ENCODE measurements around the gene KCNK5. TPM values are rescaled to one million over a fixed set of nuclear protein-coding genes. Genes with fewer than 3 reads are reported as not detected.

The KCNK5 gene
- total and polyA plus RNA-seq, 4 donors, result 6.0 to 22.0 (median 16.1) TPM

- Histone ChIP-seq H3K4me1 (ENCODE audit: control insufficient read depth in 5 of 5, insufficient read depth in 5 of 5, low read length in 5 of 5) (peaks cover 0 to 20% (median 0%) of the 10 kb centered on the region in 5 donors), H3K27ac (ENCODE audit: low read depth in 1 of 2, low read length in 1 of 2) (no peak overlapping the region), H3K27me3 (ENCODE audit: control insufficient read depth in 3 of 3, insufficient read depth in 3 of 3, low read length in 2 of 3) (no peaks in the 10 kb centered on the region), H3K36me3 (ENCODE audit: control insufficient read depth in 4 of 4, insufficient read depth in 4 of 4, low read length in 4 of 4) (peaks cover 0 to 9% (median 0%) of the 10 kb centered on the region in 4 donors), H3K4me3 (no peak overlapping the region), H3K9ac (ENCODE audit: insufficient read depth in 1 of 2, low read length in 2 of 2) (no peak overlapping the region), H3K9me3 (ENCODE audit: control insufficient read depth in 4 of 4, insufficient read depth in 3 of 4, low read length in 3 of 4) (peaks cover 0 to 1% (median 0%) of the 10 kb centered on the region in 4 donors)
- 79% methylated on average over 8 of the region's 8 CpGs for WGBS, 2 donors
- TF ChIP-seq CTCF (IDR thresholded peaks at IDR 0.05; ENCODE audit: control extremely low read depth, extremely low read depth), result no peak
- no peak for ATAC-seq (ENCODE audit: insufficient read depth, low FRiP score)
- no peak for DNase-seq
Observed at GRCh38 chr6:39189131-39189530, 40.1 kb downstream of the KCNK5 start.

GRCh38 chr6:39188571-39188970 lies 40.7 kb downstream of the KCNK5 start:
- Histone ChIP-seq H3K9ac (ENCODE audit: insufficient read depth in 1 of 2, low read length in 2 of 2) (no peak overlapping the region), H3K4me3 (no peak overlapping the region), H3K9me3 (ENCODE audit: control insufficient read depth in 4 of 4, insufficient read depth in 3 of 4, low read length in 3 of 4) (peaks cover 0 to 1% (median 0%) of the 10 kb centered on the region in 4 donors), H3K4me1 (ENCODE audit: control insufficient read depth in 5 of 5, insufficient read depth in 5 of 5, low read length in 5 of 5) (peaks cover 0 to 17% (median 0%) of the 10 kb centered on the region in 5 donors), H3K36me3 (ENCODE audit: control insufficient read depth in 4 of 4, insufficient read depth in 4 of 4, low read length in 4 of 4) (peaks cover 0 to 7% (median 0%) of the 10 kb centered on the region in 4 donors), H3K27ac (ENCODE audit: low read depth in 1 of 2, low read length in 1 of 2) (no peak overlapping the region), H3K27me3 (ENCODE audit: control insufficient read depth in 3 of 3, insufficient read depth in 3 of 3, low read length in 2 of 3) (no peaks in the 10 kb centered on the region)
- 41 to 47% methylated on average over 7 of the region's 7 CpGs for WGBS, 2 donors
- no peak for ATAC-seq (ENCODE audit: insufficient read depth, low FRiP score)
- no peak for TF ChIP-seq CTCF (IDR thresholded peaks at IDR 0.05; ENCODE audit: control extremely low read depth, extremely low read depth)
- no peak for DNase-seq

- peaks cover 0 to 17% (median 0%) of the 10 kb centered on the region in 5 donors for H3K4me1 ChIP-seq (ENCODE audit: control insufficient read depth in 5 of 5, insufficient read depth in 5 of 5, low read length in 5 of 5)
- no peak overlapping the region for H3K4me3 ChIP-seq
- peaks cover 0 to 6% (median 0%) of the 10 kb centered on the region in 4 donors for H3K36me3 ChIP-seq (ENCODE audit: control insufficient read depth in 4 of 4, insufficient read depth in 4 of 4, low read length in 4 of 4)
- TF ChIP-seq CTCF (IDR thresholded peaks at IDR 0.05; ENCODE audit: control extremely low read depth, extremely low read depth), result no peak
- peak overlapping the region in 1 of 2 donors; percentile 33 for H3K27ac ChIP-seq (ENCODE audit: low read depth in 1 of 2, low read length in 1 of 2)
- H3K9me3 ChIP-seq (ENCODE audit: control insufficient read depth in 4 of 4, insufficient read depth in 3 of 4, low read length in 3 of 4), result no peaks in the 10 kb centered on the region
- no peaks in the 10 kb centered on the region for H3K27me3 ChIP-seq (ENCODE audit: control insufficient read depth in 3 of 3, insufficient read depth in 3 of 3, low read length in 2 of 3)
- DNase-seq, result no peak
- WGBS, 2 donors, result 78 to 88% methylated on average over 4 of the region's 4 CpGs
- H3K9ac ChIP-seq (ENCODE audit: insufficient read depth in 1 of 2, low read length in 2 of 2), result no peak overlapping the region
- no peak for ATAC-seq (ENCODE audit: insufficient read depth, low FRiP score)
Observed at GRCh38 chr6:39188098-39188450, 41.2 kb downstream of the KCNK5 start.
